ENCODE measurements around the gene COX4I2. TPM values are rescaled to one million over a fixed set of nuclear protein-coding genes. Genes with fewer than 3 reads are reported as not detected.

The COX4I2 gene
- total RNA-seq, 1 experiment from 2014 or later = not detected

DNA sequence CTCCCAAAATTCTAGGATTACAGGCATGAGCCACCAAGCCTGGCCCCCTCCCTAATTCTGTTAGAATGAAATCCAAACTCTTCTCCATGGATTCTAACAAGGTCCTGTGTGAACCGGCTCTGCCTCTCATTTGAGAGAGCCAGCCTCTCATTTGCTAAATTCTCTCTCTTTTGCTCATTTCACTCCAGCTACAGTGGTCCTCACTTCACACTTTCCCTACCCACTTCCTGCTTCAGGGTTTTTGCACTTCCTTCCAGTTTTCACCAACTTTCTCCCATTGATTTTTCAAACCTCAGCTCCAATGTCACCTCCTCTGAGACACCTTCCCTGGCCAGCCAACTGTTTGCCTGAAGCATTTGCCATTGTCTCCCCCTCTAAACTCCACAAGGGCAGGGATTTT is 5.1 kb downstream of the COX4I2 start (continued):
- TF ChIP-seq, protein P1, sequence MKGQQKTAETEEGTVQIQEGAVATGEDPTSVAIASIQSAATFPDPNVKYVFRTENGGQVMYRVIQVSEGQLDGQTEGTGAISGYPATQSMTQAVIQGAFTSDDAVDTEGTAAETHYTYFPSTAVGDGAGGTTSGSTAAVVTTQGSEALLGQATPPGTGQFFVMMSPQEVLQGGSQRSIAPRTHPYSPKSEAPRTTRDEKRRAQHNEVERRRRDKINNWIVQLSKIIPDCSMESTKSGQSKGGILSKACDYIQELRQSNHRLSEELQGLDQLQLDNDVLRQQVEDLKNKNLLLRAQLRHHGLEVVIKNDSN (CRISPR knock-in tag; IDR thresholded peaks at IDR 0.05) = no peak
- no peak for TF ChIP-seq MXD4 (CRISPR knock-in tag; IDR thresholded peaks at IDR 0.05; ENCODE audit: borderline replicate concordance)
- TF ChIP-seq KAT7 (CRISPR knock-in tag; IDR thresholded peaks at IDR 0.05; ENCODE audit: borderline replicate concordance) = no peak
- TF ChIP-seq, protein P2, sequence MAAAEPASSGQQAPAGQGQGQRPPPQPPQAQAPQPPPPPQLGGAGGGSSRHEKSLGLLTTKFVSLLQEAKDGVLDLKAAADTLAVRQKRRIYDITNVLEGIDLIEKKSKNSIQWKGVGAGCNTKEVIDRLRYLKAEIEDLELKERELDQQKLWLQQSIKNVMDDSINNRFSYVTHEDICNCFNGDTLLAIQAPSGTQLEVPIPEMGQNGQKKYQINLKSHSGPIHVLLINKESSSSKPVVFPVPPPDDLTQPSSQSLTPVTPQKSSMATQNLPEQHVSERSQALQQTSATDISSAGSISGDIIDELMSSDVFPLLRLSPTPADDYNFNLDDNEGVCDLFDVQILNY (CRISPR knock-in tag; IDR thresholded peaks at IDR 0.05) = no peak
- no peak for TF ChIP-seq TCF7 (CRISPR knock-in tag; IDR thresholded peaks at IDR 0.05; ENCODE audit: low read depth)

DNA sequence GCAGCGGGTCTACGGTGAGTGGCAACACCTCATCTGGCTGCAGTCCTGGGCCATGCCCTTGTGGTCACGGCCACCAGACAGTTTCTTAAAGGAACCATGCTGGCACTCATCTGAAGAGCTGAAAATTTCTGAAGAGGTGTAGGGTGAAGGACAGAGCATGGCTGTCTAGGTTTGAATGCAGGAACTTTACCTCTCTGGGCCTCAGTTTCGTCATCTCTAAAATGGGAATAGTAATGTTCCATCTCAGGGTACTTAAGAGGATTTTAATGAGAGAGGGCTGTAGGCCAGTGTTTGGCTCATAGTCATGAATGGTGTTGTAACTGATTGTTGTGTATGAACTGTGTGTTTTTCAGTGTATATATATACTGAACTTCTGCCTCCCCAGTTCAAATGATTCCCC is 5.8 kb downstream of the COX4I2 start:
- Mint-ChIP-seq H3K4me3 (no peak overlapping the region), H3K36me3 (no peaks in the 10 kb centered on the region), H3K9me3 (no peaks in the 10 kb centered on the region), H3K27me3 (ENCODE audit: low read depth) (no peaks in the 10 kb centered on the region; the same call in 1 of the 2 replicates), H3K4me1 (no peaks in the 10 kb centered on the region), H3K27ac (no peak overlapping the region)
- DNase-seq (ENCODE audit: low spot score) (no peak), ATAC-seq (no peak)
- ChIA-PET CTCF (interaction anchor here (1.2 to 3.0 kb wide), 7 partner anchors 9 to 86 kb away, joined by 3 to 23 read pairs (median 7); no protein-coding TSS in a partner anchor), POLR2A (no interaction called here)
- TF ChIP-seq, protein P1 (CRISPR knock-in tag; IDR thresholded peaks at IDR 0.05) = no peak
- TF ChIP-seq FOXK1 (CRISPR knock-in tag; IDR thresholded peaks at IDR 0.05) = no peak
- TF ChIP-seq, protein P3, sequence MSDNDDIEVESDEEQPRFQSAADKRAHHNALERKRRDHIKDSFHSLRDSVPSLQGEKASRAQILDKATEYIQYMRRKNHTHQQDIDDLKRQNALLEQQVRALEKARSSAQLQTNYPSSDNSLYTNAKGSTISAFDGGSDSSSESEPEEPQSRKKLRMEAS (CRISPR knock-in tag; IDR thresholded peaks at IDR 0.05) = no peak
- TF ChIP-seq GTF2I (CRISPR knock-in tag; conservative IDR thresholded peaks at IDR 0.05) = no peak
- TF ChIP-seq JAZF1 (CRISPR knock-in tag; IDR thresholded peaks at IDR 0.05) = no peak
- TF ChIP-seq ZNF121 (CRISPR knock-in tag; IDR thresholded peaks at IDR 0.05) = no peak
- TF ChIP-seq ESRRA (CRISPR knock-in tag; IDR thresholded peaks at IDR 0.05; ENCODE audit: borderline replicate concordance) = no peak
- TF ChIP-seq SMAD3 (CRISPR knock-in tag; IDR thresholded peaks at IDR 0.05; ENCODE audit: borderline replicate concordance) = no peak
- no peak for TF ChIP-seq NR2C2 (CRISPR knock-in tag; IDR thresholded peaks at IDR 0.05)
- no peak for TF ChIP-seq EMX1 (CRISPR knock-in tag; IDR thresholded peaks at IDR 0.05)
- TF ChIP-seq, protein P4, sequence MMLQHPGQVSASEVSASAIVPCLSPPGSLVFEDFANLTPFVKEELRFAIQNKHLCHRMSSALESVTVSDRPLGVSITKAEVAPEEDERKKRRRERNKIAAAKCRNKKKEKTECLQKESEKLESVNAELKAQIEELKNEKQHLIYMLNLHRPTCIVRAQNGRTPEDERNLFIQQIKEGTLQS (CRISPR knock-in tag; conservative IDR thresholded peaks at IDR 0.05) = no peak
- TF ChIP-seq, protein P5, sequence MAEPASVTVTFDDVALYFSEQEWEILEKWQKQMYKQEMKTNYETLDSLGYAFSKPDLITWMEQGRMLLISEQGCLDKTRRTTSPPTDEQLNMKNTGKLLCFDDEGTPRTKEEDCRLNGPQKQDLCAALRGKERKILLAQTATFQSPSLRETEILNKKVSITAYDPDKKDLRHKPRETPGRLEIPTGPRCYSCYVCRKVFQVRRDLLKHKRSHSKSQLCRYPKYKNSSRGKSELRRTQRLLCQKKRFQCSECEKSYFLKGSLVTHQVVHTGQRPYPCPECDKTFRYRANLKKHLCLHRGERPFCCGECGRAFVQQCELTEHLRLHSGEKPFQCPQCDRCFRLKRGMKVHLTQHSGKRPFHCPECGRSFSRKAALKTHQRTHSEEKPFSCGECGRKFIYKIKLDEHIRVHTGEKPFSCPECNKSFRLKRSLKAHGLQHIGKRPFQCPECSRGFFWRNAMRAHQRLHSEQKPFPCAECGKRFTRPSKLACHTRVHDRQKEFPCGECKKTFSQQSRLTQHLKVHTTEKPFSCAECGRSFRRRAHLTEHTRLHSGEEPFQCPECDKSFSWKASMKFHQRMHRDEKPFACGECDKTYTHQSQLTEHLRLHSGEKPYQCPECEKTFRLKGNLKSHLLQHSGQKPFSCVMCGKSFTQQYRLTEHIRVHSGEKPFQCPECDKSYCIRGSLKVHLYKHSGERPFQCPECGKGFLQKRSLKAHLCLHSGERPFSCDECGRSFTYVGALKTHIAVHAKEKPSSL (CRISPR knock-in tag; conservative IDR thresholded peaks at IDR 0.05) = no peak
- TF ChIP-seq, protein P6, sequence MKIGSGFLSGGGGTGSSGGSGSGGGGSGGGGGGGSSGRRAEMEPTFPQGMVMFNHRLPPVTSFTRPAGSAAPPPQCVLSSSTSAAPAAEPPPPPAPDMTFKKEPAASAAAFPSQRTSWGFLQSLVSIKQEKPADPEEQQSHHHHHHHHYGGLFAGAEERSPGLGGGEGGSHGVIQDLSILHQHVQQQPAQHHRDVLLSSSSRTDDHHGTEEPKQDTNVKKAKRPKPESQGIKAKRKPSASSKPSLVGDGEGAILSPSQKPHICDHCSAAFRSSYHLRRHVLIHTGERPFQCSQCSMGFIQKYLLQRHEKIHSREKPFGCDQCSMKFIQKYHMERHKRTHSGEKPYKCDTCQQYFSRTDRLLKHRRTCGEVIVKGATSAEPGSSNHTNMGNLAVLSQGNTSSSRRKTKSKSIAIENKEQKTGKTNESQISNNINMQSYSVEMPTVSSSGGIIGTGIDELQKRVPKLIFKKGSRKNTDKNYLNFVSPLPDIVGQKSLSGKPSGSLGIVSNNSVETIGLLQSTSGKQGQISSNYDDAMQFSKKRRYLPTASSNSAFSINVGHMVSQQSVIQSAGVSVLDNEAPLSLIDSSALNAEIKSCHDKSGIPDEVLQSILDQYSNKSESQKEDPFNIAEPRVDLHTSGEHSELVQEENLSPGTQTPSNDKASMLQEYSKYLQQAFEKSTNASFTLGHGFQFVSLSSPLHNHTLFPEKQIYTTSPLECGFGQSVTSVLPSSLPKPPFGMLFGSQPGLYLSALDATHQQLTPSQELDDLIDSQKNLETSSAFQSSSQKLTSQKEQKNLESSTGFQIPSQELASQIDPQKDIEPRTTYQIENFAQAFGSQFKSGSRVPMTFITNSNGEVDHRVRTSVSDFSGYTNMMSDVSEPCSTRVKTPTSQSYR (CRISPR knock-in tag; IDR thresholded peaks at IDR 0.05) = no peak
- no peak for TF ChIP-seq MYBL2 (CRISPR knock-in tag; IDR thresholded peaks at IDR 0.05)
